ENCODE measurements around the gene TTC33. TPM values are rescaled to one million over a fixed set of nuclear protein-coding genes. Genes with fewer than 3 reads are reported as not detected.

The TTC33 gene
- total and polyA plus RNA-seq, 2 of the 4 experiments (the other 2 are of a cell fraction), result 3.1 to 8.1 TPM

GRCh38 chr5:40669606-40670390 lies 86.0 kb downstream of the TTC33 start:
- Histone ChIP-seq H2AK9ac (replicated peaks; ENCODE audit: low read depth, low read length, poor library complexity) (no peak overlapping the region), H3K9me1 (ENCODE audit: insufficient read depth, low read length) (peaks cover 9% of the 10 kb centered on the region; the same call in 1 of the 2 replicates), H2BK20ac (ENCODE audit: low read depth, low read length) (no peak overlapping the region), H3K27ac (ENCODE audit: insufficient read depth, low read length) (no peak overlapping the region), H3K9ac (ENCODE audit: low read depth, low read length) (no peak overlapping the region), H4K5ac (ENCODE audit: low read depth, low read length) (no peak overlapping the region), H3K4me2 (ENCODE audit: low read depth, low read length) (no peak overlapping the region), H3K18ac (ENCODE audit: low read depth, low read length) (no peak overlapping the region), H4K91ac (ENCODE audit: insufficient read depth, low read depth, low read length) (no peak overlapping the region), H3K4ac (ENCODE audit: low read depth, low read length) (no peak overlapping the region), H2AFZ (replicated peaks; ENCODE audit: low read length, poor library complexity) (no peak overlapping the region), H3K4me3 (ENCODE audit: insufficient read depth, low read depth, low read length) (no peak overlapping the region), H3K23ac (ENCODE audit: low read depth, low read length) (no peak overlapping the region), H3K36me3 (ENCODE audit: control insufficient read depth, insufficient read depth, low read length) (no peaks in the 10 kb centered on the region), H3K79me1 (ENCODE audit: low read depth in 1 of 2, low read length in 2 of 2) (no peaks in the 10 kb centered on the region), H4K8ac (ENCODE audit: low read depth in 2 of 2, low read length in 2 of 2) (no peak overlapping the region), H3K27me3 (ENCODE audit: control insufficient read depth, insufficient read depth, low read length) (no peaks in the 10 kb centered on the region), H3K56ac (ENCODE audit: extremely low read depth, insufficient read depth, low read length) (no peak overlapping the region), H2BK15ac (ENCODE audit: low read depth, low read length) (no peak overlapping the region), H2BK120ac (ENCODE audit: low read depth, low read length) (no peak overlapping the region), H2AK5ac (ENCODE audit: low read depth, low read length) (no peak overlapping the region; the same call in 1 of the 2 replicates), H3K4me1 (ENCODE audit: control insufficient read depth, insufficient read depth, low read length) (no peaks in the 10 kb centered on the region; the same call in 1 of the 2 replicates), H4K20me1 (ENCODE audit: insufficient read depth, low read length) (no peaks in the 10 kb centered on the region), H2BK5ac (ENCODE audit: low read depth, low read length, poor library complexity, severe bottlenecking) (no peak overlapping the region), H3K14ac (replicated peaks; ENCODE audit: low read depth, low read length) (no peak overlapping the region), H3K9me3 (ENCODE audit: control insufficient read depth, insufficient read depth, low read length) (no peaks in the 10 kb centered on the region)
- TF ChIP-seq NFE2L2 (IDR thresholded peaks at IDR 0.05; ENCODE audit: low read depth, low read length), result no peak
- no peak for TF ChIP-seq CTCF (conservative IDR thresholded peaks at IDR 0.05; ENCODE audit: low read depth, low read length)
- no peak for TF ChIP-seq FOS (IDR thresholded peaks at IDR 0.05; ENCODE audit: low read depth, low read length)
- no peak for TF ChIP-seq CHD1 (IDR thresholded peaks at IDR 0.05; ENCODE audit: low read depth, low read length)
- TF ChIP-seq ELK1 (IDR thresholded peaks at IDR 0.05; ENCODE audit: borderline replicate concordance, low read depth, low read length), result no peak
- no peak for TF ChIP-seq MAZ (IDR thresholded peaks at IDR 0.05; ENCODE audit: borderline replicate concordance, low read depth, low read length)
- TF ChIP-seq POLR2A (IDR thresholded peaks at IDR 0.05; ENCODE audit: low read depth, low read length), result no peak
- no peak for TF ChIP-seq USF2 (IDR thresholded peaks at IDR 0.05; ENCODE audit: low read depth, low read length)
- no peak for TF ChIP-seq RCOR1 (IDR thresholded peaks at IDR 0.05; ENCODE audit: insufficient replicate concordance, low read length)
- DNase-seq (no peak), ATAC-seq (ENCODE audit: low read depth) (0 out of 2 replicates have a peak, but pooled peaks have one; percentile 37)
- ChIA-PET CTCF (interaction anchor here (0.8 kb wide), 1 partner anchor 136 kb away, joined by 3 read pairs; no protein-coding TSS in a partner anchor), POLR2A (ENCODE audit: unreplicated experiment) (no interaction called here)
- in situ Hi-C loops (cut with MboI; ENCODE audit: low sequenced_read_pairs) (loop anchor here (10.0 kb wide), 1 partner anchor 445 kb away; no protein-coding TSS in a partner anchor), dilution Hi-C loops (cut with HindIII; ENCODE audit: low sequenced_read_pairs, unreplicated experiment) (no loop called here), intact Hi-C loops (cut with micrococcal nuclease) (no loop called here)
- no CpG with 5 or more reads among the region's 6 CpGs for WGBS, 2 experiments (ENCODE audit: extremely low coverage in 2 of 2, insufficient read length in 1 of 2)
- BruUV-seq (replicated peaks), result no TSS peak

Data from IMR-90 (cell line).